ENCODE measurements around the gene KLF5.

Gene KLF5

GRCh38 chr13:73063166-73063565 lies 4.4 kb downstream of the KLF5 start:
- Mint-ChIP-seq H3K27ac (no peak overlapping the region), H3K27me3 (peaks cover 5 to 20% of the 10 kb centered on the region in 2 donors)
- ATAC-seq (replicated peaks), result no peak

GRCh38 chr13:73065036-73065435 lies 6.2 kb downstream of the KLF5 start:
- no peaks in the 10 kb centered on the region for H3K9me3 Mint-ChIP-seq
- ATAC-seq (replicated peaks), result no peak
- DNase-seq, result no peak
- H3K4me3 Mint-ChIP-seq, result no peak overlapping the region
- H3K27ac Mint-ChIP-seq, result no peak overlapping the region
- no peaks in the 10 kb centered on the region for H3K36me3 Mint-ChIP-seq (ENCODE audit: insufficient read depth)
- peaks cover 0 to 2% of the 10 kb centered on the region in 2 donors for H3K4me1 Mint-ChIP-seq (ENCODE audit: low read depth in 2 of 2)
- peaks cover 0 to 13% of the 10 kb centered on the region in 2 donors for H3K27me3 Mint-ChIP-seq

More at GRCh38 chr13:73063166-73063565, 4.4 kb downstream of the KLF5 start:
- Mint-ChIP-seq H3K4me3 (no peak overlapping the region), H3K9me3 (no peaks in the 10 kb centered on the region), H3K36me3 (ENCODE audit: insufficient read depth) (peaks cover 7% of the 10 kb centered on the region), H3K4me1 (ENCODE audit: low read depth in 2 of 2) (peaks cover 5 to 11% of the 10 kb centered on the region in 2 donors)
- no peak for DNase-seq

- ATAC-seq (replicated peaks) (no peak), DNase-seq (no peak)
- Mint-ChIP-seq H3K36me3 (ENCODE audit: insufficient read depth) (no peaks in the 10 kb centered on the region), H3K9me3 (no peaks in the 10 kb centered on the region), H3K27me3 (peaks cover 0 to 11% of the 10 kb centered on the region in 2 donors), H3K4me1 (ENCODE audit: low read depth in 2 of 2) (no peaks in the 10 kb centered on the region), H3K4me3 (no peak overlapping the region), H3K27ac (no peak overlapping the region)
These were observed 7.0 kb downstream of the KLF5 start for GRCh38 chr13:73065665-73066340.

- DNase-seq, result no peak
- Mint-ChIP-seq H3K9me3 (no peaks in the 10 kb centered on the region), H3K27ac (no peak overlapping the region), H3K4me1 (ENCODE audit: low read depth in 2 of 2) (no peaks in the 10 kb centered on the region), H3K36me3 (ENCODE audit: insufficient read depth) (no peaks in the 10 kb centered on the region), H3K4me3 (no peak overlapping the region), H3K27me3 (peaks cover 0 to 9% of the 10 kb centered on the region in 2 donors)
- ATAC-seq (replicated peaks), result no peak
These were observed 10.5 kb downstream of the KLF5 start for GRCh38 chr13:73069206-73069805.

GRCh38 chr13:73070451-73071098 lies 11.8 kb downstream of the KLF5 start:
- no peak for DNase-seq
- no peak overlapping the region for H3K4me3 Mint-ChIP-seq
- no peak overlapping the region for H3K27ac Mint-ChIP-seq
- no peaks in the 10 kb centered on the region for H3K36me3 Mint-ChIP-seq (ENCODE audit: insufficient read depth)
- peaks cover 0 to 9% of the 10 kb centered on the region in 2 donors for H3K27me3 Mint-ChIP-seq
- no peak for ATAC-seq (replicated peaks)
- no peaks in the 10 kb centered on the region for H3K9me3 Mint-ChIP-seq
- no peaks in the 10 kb centered on the region for H3K4me1 Mint-ChIP-seq (ENCODE audit: low read depth in 2 of 2)

- no peak for ATAC-seq (replicated peaks)
- H3K36me3 Mint-ChIP-seq (ENCODE audit: insufficient read depth), result no peaks in the 10 kb centered on the region
- H3K9me3 Mint-ChIP-seq, result no peaks in the 10 kb centered on the region
- H3K27me3 Mint-ChIP-seq, result peaks cover 0 to 9% of the 10 kb centered on the region in 2 donors
- H3K4me1 Mint-ChIP-seq (ENCODE audit: low read depth in 2 of 2), result no peaks in the 10 kb centered on the region
- DNase-seq, result no peak
- H3K27ac Mint-ChIP-seq, result no peak overlapping the region
- H3K4me3 Mint-ChIP-seq, result no peak overlapping the region
These were observed 13.6 kb downstream of the KLF5 start for GRCh38 chr13:73072239-73072900.

GRCh38 chr13:73073050-73073449 lies 14.2 kb downstream of the KLF5 start:
- H3K9me3 Mint-ChIP-seq, result no peaks in the 10 kb centered on the region
- ATAC-seq (replicated peaks), result no peak
- H3K4me3 Mint-ChIP-seq, result no peak overlapping the region
- H3K36me3 Mint-ChIP-seq (ENCODE audit: insufficient read depth), result no peaks in the 10 kb centered on the region
- H3K4me1 Mint-ChIP-seq (ENCODE audit: low read depth in 2 of 2), result no peaks in the 10 kb centered on the region
- H3K27me3 Mint-ChIP-seq, result peaks cover 0 to 9% of the 10 kb centered on the region in 2 donors
- no peak overlapping the region for H3K27ac Mint-ChIP-seq
- DNase-seq, result no peak

- H3K9me3 Mint-ChIP-seq, result no peaks in the 10 kb centered on the region
- no peak for DNase-seq
- ATAC-seq (replicated peaks), result no peak
- H3K27me3 Mint-ChIP-seq, result peaks cover 0 to 9% of the 10 kb centered on the region in 2 donors
- no peaks in the 10 kb centered on the region for H3K4me1 Mint-ChIP-seq (ENCODE audit: low read depth in 2 of 2)
- no peak overlapping the region for H3K27ac Mint-ChIP-seq
- no peaks in the 10 kb centered on the region for H3K36me3 Mint-ChIP-seq (ENCODE audit: insufficient read depth)
- no peak overlapping the region for H3K4me3 Mint-ChIP-seq
These were observed 15.2 kb downstream of the KLF5 start for GRCh38 chr13:73074014-73074413.

- Mint-ChIP-seq H3K27ac (no peak overlapping the region), H3K27me3 (peaks cover 8 to 9% of the 10 kb centered on the region in 2 donors), H3K9me3 (no peaks in the 10 kb centered on the region), H3K36me3 (ENCODE audit: insufficient read depth) (no peaks in the 10 kb centered on the region), H3K4me3 (no peak overlapping the region), H3K4me1 (ENCODE audit: low read depth in 2 of 2) (no peaks in the 10 kb centered on the region)
- no peak for DNase-seq
- ATAC-seq (replicated peaks), result no peak
These were observed 16.1 kb downstream of the KLF5 start for GRCh38 chr13:73074926-73075325.

- H3K4me3 Mint-ChIP-seq, result no peak overlapping the region
- ATAC-seq (replicated peaks), result no peak
- no peaks in the 10 kb centered on the region for H3K9me3 Mint-ChIP-seq
- no peak overlapping the region for H3K27ac Mint-ChIP-seq
- no peak for DNase-seq
- H3K36me3 Mint-ChIP-seq (ENCODE audit: insufficient read depth), result no peaks in the 10 kb centered on the region
- peaks cover 8% of the 10 kb centered on the region in 2 donors for H3K27me3 Mint-ChIP-seq
- no peaks in the 10 kb centered on the region for H3K4me1 Mint-ChIP-seq (ENCODE audit: low read depth in 2 of 2)
These were observed 16.7 kb downstream of the KLF5 start for GRCh38 chr13:73075546-73075945.

- H3K27ac Mint-ChIP-seq, result no peak overlapping the region
- H3K4me3 Mint-ChIP-seq, result no peak overlapping the region
- H3K9me3 Mint-ChIP-seq, result no peaks in the 10 kb centered on the region
- DNase-seq, result no peak
- peaks cover 5 to 8% of the 10 kb centered on the region in 2 donors for H3K27me3 Mint-ChIP-seq
- H3K36me3 Mint-ChIP-seq (ENCODE audit: insufficient read depth), result no peaks in the 10 kb centered on the region
- no peaks in the 10 kb centered on the region for H3K4me1 Mint-ChIP-seq (ENCODE audit: low read depth in 2 of 2)
- ATAC-seq (replicated peaks), result no peak
These were observed 17.1 kb downstream of the KLF5 start for GRCh38 chr13:73075954-73076353.

GRCh38 chr13:73077865-73078264 lies 19.1 kb downstream of the KLF5 start:
- H3K36me3 Mint-ChIP-seq (ENCODE audit: insufficient read depth), result no peaks in the 10 kb centered on the region
- no peak overlapping the region for H3K4me3 Mint-ChIP-seq

GRCh38 chr13:73079359-73079758 lies 20.6 kb downstream of the KLF5 start:
- ATAC-seq (replicated peaks), result no peak
- H3K9me3 Mint-ChIP-seq, result no peaks in the 10 kb centered on the region
- H3K4me3 Mint-ChIP-seq, result no peak overlapping the region
- peaks cover 0 to 2% of the 10 kb centered on the region in 2 donors for H3K4me1 Mint-ChIP-seq (ENCODE audit: low read depth in 2 of 2)
- H3K27ac Mint-ChIP-seq, result no peak overlapping the region
- peaks cover 8 to 13% of the 10 kb centered on the region in 2 donors for H3K27me3 Mint-ChIP-seq
- no peak for DNase-seq
- no peaks in the 10 kb centered on the region for H3K36me3 Mint-ChIP-seq (ENCODE audit: insufficient read depth)

More at GRCh38 chr13:73077865-73078264, 19.1 kb downstream of the KLF5 start:
- no peak for ATAC-seq (replicated peaks)
- H3K27ac Mint-ChIP-seq, result no peak overlapping the region
- DNase-seq, result no peak
- peaks cover 0 to 2% of the 10 kb centered on the region in 2 donors for H3K4me1 Mint-ChIP-seq (ENCODE audit: low read depth in 2 of 2)
- no peaks in the 10 kb centered on the region for H3K9me3 Mint-ChIP-seq
- peaks cover 8 to 10% of the 10 kb centered on the region in 2 donors for H3K27me3 Mint-ChIP-seq
